GM19328 (cell line): ENCODE results near the gene COX6B2.

ENCODE experiments used
- ATAC-seq: cut with Tn5 transposase; IDR thresholded peaks from one replicate; pipeline ENCODE4 v1.9.1; 2021; ENCODE audit warnings: mild to moderate bottlenecking, moderate library complexity; ENCODE audit not compliant: unreplicated experiment

The COX6B2 gene

DNA sequence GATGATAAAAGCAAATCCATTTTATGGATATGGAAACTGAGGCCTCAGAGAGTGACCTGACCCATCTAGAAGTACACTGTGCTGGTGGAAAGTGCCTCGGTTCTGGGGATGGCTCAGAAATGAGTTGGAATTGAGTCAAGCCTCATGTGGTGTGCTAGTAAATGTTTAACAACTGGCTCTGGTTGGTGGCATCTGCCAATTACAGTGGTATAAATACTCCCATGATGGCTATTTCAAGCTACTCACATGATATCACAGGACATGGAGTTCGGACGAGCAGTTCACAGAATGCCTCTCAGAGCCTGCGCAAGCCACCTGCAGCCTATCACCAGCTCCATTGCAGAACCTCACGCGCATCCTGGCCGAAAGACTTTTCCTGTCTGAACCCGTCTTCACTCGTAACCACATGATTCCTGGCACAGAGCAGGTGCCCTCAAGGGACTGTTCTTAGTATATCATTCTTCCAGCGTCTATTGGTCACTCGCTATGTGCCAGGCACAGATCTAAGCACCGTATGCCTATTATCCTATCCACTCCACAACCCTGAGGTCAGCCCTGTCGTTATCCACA, 38.5 kb downstream of the COX6B2 start:
- ATAC-seq: no peak

GRCh38 chr19:55314396-55314795, 40.1 kb downstream of the COX6B2 start:
- ATAC-seq: no peak

DNA sequence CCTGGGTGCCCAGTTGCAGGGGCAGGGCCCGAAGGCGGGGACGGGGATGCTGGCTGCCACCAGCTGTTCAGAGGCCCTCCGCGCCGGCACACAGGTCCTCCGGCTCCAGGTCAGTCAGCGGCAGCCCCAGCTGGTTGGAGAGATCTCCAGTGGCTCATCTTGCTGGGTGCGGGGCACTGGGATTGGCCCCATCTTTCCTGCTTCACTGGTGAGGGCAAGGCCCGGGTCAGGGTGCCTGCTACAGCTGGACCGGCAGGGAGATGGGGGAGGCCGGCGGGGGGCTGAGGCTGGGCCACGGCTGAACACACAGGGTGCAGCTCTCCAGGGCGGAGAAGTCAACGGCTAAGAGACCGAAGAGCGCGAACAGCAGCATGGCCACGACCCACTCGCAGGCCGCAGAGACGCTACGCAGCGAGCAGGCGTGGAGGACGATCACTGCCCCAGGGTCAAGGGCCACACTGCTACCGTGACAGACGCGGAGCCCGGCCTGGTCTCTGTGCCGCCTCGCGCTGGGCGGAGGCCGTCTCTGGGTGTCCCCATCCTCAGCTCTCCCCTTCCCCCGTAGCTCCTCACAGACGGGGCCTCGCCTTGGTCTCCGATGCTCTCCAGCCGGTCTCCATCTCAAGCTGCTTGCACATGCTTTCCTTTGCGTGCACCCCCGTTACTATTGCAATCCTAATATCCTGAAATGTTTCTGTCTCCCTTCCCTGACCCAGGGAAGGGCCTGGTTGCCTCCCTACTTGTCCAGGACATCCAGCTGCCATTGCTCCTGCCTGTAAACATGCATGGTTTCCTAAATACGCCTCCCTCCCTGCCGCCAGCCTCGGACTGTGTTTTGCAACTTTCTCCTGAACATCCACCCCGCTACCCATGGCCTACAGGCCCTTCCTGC, 41.7 kb downstream of the COX6B2 start:
- ATAC-seq: no peak

- ATAC-seq: no peak
These were observed 42.7 kb downstream of the COX6B2 start for GRCh38 chr19:55311797-55312196.

GRCh38 chr19:55311397-55311796, 43.1 kb downstream of the COX6B2 start:
- no peak for ATAC-seq

DNA sequence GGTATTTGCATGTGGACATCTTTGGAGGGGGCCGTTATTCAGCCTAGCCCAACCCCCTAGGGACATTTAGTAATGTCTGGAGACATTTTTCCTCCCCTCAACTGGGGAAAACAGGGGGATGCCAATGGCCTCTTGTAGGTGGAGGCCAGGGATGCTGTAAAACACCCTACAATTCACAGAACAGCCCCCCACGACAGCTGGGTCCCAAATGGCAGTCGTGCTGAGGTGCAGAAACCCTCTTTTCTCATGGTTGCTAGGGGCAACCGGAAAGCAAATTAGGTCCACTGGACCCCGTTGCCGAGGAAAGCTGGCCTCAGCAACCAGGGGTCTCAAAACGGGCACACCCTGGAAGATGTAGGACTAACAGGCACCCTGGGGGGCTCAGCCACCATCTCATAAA, 44.0 kb downstream of the COX6B2 start:
- no peak for ATAC-seq

DNA sequence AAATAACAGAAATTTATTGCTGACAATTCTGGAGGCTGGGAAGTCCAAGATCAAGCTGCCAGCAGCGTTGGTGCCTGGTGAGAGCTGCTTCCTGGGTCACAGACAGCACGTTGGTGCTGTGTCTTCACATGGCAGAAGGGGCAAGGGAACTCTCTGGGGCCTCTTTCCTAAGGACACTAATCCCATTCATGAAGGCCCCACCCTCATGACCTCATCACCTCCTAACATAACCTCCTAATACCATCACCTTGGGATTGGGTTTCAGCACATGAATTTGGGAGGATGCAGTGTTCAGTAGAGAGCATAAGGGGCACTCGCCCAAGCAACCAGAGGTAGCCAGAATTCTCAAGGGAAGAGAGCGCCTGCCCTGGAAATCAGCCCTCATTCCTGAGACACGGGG, 45.1 kb downstream of the COX6B2 start:
- no peak for ATAC-seq

DNA sequence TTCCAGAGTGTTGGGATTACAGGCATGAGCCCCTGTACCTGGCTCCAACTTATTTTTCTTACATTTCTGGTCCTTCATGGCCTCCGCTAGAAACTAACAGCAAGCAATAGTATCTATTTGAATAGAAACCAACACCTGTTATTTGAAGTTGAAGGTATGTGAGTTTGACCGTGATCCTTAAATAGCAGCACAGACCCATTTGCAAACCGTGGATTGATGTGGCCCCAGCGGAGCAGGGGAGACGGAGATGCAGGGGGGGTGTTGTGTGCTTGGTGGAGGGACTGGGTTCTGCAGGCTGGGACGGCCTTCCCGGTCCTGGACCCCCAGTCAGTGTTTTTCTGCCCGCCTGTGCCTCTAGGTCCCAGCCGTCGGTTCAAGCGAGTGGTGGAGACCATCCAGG, 46.2 kb downstream of the COX6B2 start:
- ATAC-seq: no peak

DNA sequence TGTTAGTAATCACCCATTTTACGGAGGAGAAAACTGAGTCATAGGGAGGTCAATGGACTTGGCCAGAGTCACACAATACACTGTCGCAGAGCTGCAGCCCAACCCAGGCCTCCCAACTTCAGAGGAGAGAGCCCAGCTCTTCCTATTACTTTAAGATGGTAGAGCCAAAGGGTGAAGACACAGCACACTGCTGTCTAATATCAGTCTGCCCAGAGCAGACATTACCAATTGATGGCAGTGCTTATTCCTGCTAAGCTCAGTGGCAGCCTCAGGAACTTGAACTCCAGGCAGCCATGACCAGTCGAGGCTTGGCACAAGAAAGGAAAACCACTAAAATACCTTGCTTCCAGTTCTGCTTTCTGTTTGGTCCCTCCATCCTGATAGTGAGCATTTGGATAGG, 47.8 kb downstream of the COX6B2 start:
- ATAC-seq: no peak

DNA sequence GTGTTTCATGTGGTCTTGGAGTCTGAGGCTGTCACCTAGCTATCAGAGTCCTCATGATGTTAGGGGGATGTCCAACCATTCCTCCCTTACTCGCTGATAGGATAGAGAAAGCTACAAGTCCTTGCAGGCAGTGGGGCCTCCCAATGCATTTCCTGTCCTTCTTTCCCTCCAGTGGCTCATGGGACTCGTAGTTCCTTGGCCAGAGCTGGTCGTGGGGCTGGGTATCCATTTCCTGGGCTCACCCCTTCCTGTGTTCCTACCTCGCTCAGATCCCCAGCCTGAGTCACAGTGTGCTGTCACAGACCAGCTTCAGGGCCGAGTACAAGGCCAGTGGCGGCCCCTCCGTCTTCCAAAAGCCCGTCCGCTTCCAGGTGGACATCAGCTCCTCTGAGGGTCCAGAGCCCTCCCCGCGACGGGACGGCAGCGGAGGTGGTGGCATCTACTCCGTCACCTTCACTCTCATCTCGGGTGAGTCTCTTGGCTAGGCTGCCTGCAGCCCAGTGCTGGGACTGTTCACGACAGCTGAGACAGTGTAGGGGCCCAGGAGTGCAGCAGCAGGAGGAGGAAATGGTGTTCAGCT, 48.4 kb downstream of the COX6B2 start:
- ATAC-seq: no peak

GRCh38 chr19:55305491-55305890, 49.0 kb downstream of the COX6B2 start:
- no peak for ATAC-seq

GRCh38 chr19:55304980-55305379, 49.5 kb downstream of the COX6B2 start:
- no peak for ATAC-seq

- ATAC-seq: no peak
These were observed 50.1 kb downstream of the COX6B2 start for GRCh38 chr19:55304279-55304978.

DNA sequence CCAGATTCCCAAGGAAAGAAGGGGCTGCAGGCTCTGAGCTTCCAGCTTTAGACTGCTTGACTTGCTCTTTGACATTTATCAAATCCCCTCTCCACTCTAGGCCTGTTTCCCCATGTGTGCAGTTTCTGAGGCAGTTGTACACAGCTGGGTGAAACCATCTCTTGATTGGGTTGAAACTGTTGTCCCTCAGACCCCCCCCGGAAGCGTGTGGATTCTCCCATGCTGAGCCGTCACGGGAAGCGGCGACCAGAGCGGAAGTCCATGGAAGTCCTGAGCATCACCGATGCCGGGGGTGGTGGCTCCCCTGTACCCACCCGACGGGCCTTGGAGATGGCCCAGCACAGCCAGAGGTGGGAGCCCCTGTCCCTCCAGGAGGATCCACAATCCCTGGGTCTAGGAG, 51.0 kb downstream of the COX6B2 start:
- ATAC-seq: no peak

DNA sequence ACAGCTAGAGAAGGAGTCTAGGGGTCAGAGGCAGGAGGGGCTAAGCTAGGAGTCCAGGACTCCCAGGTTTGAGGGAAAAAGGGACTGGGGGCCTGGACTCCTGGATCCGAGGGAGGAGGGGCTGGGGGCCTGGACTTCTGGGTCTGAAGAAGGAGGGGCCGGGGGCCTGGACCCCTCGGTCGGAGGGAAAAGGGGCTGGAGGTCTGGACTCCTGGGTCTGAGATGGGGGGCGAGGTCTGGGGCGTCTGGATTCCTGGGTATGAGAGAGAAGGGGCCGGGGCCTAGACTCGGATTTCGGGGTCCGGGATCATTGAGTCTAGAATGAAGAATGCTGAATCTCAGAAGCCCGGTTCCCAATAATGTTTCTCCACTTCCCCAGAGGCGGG, 52.2 kb downstream of the COX6B2 start:
- no peak for ATAC-seq

- no peak for ATAC-seq
These were observed 52.8 kb downstream of the COX6B2 start for GRCh38 chr19:55301459-55302317.

DNA sequence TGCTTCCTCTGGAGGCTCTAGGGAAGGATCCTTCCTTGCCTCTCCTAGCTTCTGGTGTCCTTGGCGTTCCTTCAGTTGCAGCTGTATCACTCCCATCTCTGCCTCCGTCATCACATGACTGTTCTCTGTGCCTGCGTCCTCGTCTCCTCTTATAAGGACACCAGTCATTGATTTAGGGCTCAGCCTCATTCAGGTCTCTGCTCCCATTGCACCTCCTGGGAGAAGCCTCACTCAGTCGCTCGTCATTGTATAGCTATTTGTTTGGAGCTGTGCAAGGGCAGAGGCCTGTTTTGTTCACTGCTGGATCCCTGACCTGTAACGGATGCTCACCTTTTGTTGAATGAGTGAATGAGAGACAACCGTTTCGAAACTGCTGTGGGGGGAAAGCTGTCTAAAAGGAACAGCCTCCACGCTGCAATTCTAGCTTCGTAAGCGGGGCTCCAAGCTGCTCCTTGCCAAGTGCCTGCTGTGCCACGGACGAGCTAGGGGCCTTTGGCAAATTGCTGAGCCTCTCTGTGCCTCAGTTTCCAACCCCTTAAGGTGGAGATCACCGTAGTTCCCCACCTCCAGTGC, 53.5 kb downstream of the COX6B2 start:
- no peak for ATAC-seq

DNA sequence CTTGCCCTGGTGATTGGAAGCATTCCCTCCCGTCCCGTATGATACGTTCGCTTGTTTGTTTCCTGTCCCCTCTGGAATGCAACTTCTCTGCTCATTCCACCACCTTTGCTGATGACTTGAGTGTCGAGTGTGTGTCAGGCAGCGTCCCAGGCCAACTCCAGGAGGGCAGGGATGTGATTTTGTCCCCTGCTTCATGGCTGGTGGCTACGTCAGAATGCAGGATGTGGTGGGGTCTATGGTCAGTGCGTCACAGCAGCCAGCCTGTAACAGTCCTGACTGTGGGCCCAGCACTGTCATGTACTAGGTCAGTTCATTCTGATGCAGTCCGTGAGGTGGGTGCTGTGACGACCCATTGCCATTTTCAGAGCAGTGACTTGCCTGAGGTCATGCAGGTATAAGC, 54.5 kb downstream of the COX6B2 start:
- no peak for ATAC-seq
